HEK293 (cell line): ENCODE data around the gene CSTPP1.
"Not testable (repeated sequence)": the region's sequence is repeated elsewhere in the genome, so short reads cannot be mapped to it uniquely, and the experiment has no call there.

Experiments used
- CTCF ChIA-PET: fragments of 350-600 bp; formaldehyde crosslinking; extraction: SDS; loops from one replicate; lab custom pipeline; 2021; ENCODE audit warnings: antibody characterized with exemption; lab: Yijun Ruan, JAX
- POLR2A ChIA-PET: fragments of 300-600 bp; formaldehyde crosslinking; extraction: SDS; loops from one replicate; lab custom pipeline; 2020; ENCODE audit warnings: antibody characterized with exemption, inconsistent platforms; lab: Yijun Ruan, JAX
- H3K27ac ChIP-seq: fragments of 200-500 bp; sonication (Bioruptor generic); 2 replicates; pipeline ENCODE4 v1.5.1; 2014; ENCODE audit warnings: low read depth, low read length, control low read depth, inconsistent platforms; ENCODE audit errors: extremely low read depth
- H3K36me3 ChIP-seq, 2 experiments: fragments of 200-500 bp in 1 of 2; sonication (Bioruptor generic) in 1 of 2; 1 replicate in 1 of 2; 2 replicates in 1 of 2; pipeline ENCODE4 v1.5.1; 2014 to 2017; ENCODE audit warnings: inconsistent platforms in 2 of 2, low read length in 2 of 2; ENCODE audit not compliant: control insufficient read depth in 2 of 2, insufficient read depth in 1 of 2
- H3K4me1 ChIP-seq: fragments of 200-500 bp; sonication (Bioruptor generic); 2 replicates; pipeline ENCODE4 v1.5.1; 2014; ENCODE audit warnings: mild to moderate bottlenecking, low read length, inconsistent platforms; ENCODE audit not compliant: control insufficient read depth, insufficient read depth
- H3K4me3 ChIP-seq: 2 replicates; pipeline ENCODE4 v1.5.1; 2011; ENCODE audit warnings: low read depth, mild to moderate bottlenecking, control low read depth, low read length, moderate library complexity
- H3K9me3 ChIP-seq: fragments of 200-500 bp; sonication (Bioruptor generic); 2 replicates; pipeline ENCODE4 v1.5.1; 2014; ENCODE audit warnings: low read depth, low read length, inconsistent platforms; ENCODE audit not compliant: control insufficient read depth, insufficient read depth
- BCL11A ChIP-seq: fragments of 450-650 bp; formaldehyde crosslinking; IDR thresholded peaks from 2 replicates; pipeline ENCODE4 v1.5.1; 2016; ENCODE audit warnings: low read depth, missing biosample characterization, missing genetic modification characterization
- HOXA7 ChIP-seq: sonication (generic); formaldehyde crosslinking; IDR thresholded peaks from 2 replicates; pipeline ENCODE4 v1.8.1; 2022; ENCODE audit warnings: missing genetic modification reagents, borderline replicate concordance
- INSM2 ChIP-seq: fragments of 450-650 bp; formaldehyde crosslinking; IDR thresholded peaks from 2 replicates; pipeline ENCODE4 v1.5.1; 2016; ENCODE audit warnings: missing biosample characterization, missing genetic modification characterization
- KLF8 ChIP-seq: fragments of 450-650 bp; formaldehyde crosslinking; IDR thresholded peaks from 2 replicates; pipeline ENCODE4 v1.5.1; 2016; ENCODE audit warnings: missing biosample characterization, missing genetic modification characterization
- SCRT1 ChIP-seq: fragments of 450-650 bp; formaldehyde crosslinking; IDR thresholded peaks from 2 replicates; pipeline ENCODE4 v1.5.1; 2016; ENCODE audit warnings: missing biosample characterization, missing genetic modification characterization, borderline replicate concordance
- SP2 ChIP-seq: fragments of 450-650 bp; formaldehyde crosslinking; IDR thresholded peaks from 2 replicates; pipeline ENCODE4 v1.5.1; 2016; ENCODE audit warnings: missing biosample characterization, missing genetic modification characterization
- SP7 ChIP-seq: fragments of 450-650 bp; formaldehyde crosslinking; IDR thresholded peaks from 2 replicates; pipeline ENCODE4 v1.5.1; 2016; ENCODE audit warnings: missing biosample characterization, missing genetic modification characterization
- YY2 ChIP-seq: fragments of 450-650 bp; formaldehyde crosslinking; IDR thresholded peaks from 2 replicates; pipeline ENCODE4 v1.5.1; 2016; ENCODE audit warnings: missing biosample characterization, missing genetic modification characterization
- ZBTB10 ChIP-seq: fragments of 450-650 bp; formaldehyde crosslinking; IDR thresholded peaks from 2 replicates; pipeline ENCODE4 v1.5.1; 2016; ENCODE audit warnings: missing biosample characterization, missing genetic modification characterization
- ZNF121 ChIP-seq: fragments of 450-650 bp; formaldehyde crosslinking; IDR thresholded peaks from 2 replicates; pipeline ENCODE4 v1.5.1; 2016; ENCODE audit warnings: missing biosample characterization, missing genetic modification characterization
- ZNF157 ChIP-seq: fragments of 450-650 bp; formaldehyde crosslinking; IDR thresholded peaks from 2 replicates; pipeline ENCODE4 v1.5.1; 2016; ENCODE audit warnings: missing biosample characterization, missing genetic modification characterization
- ZNF629 ChIP-seq: fragments of 450-650 bp; formaldehyde crosslinking; IDR thresholded peaks from 2 replicates; pipeline ENCODE4 v1.5.1; 2017; ENCODE audit warnings: missing biosample characterization, missing genetic modification characterization
- ZNF792 ChIP-seq: fragments of 450-650 bp; formaldehyde crosslinking; IDR thresholded peaks from 2 replicates; pipeline ENCODE4 v1.5.1; 2016; ENCODE audit warnings: missing biosample characterization, missing genetic modification characterization
- TF ChIP-seq, protein P1 (sequence below): fragments of 450-650 bp; formaldehyde crosslinking; IDR thresholded peaks from 2 replicates; pipeline ENCODE4 v1.5.1; 2016; ENCODE audit warnings: missing biosample characterization, missing genetic modification characterization
- TF ChIP-seq, protein P2 (sequence below): fragments of 450-650 bp; formaldehyde crosslinking; IDR thresholded peaks from 2 replicates; pipeline ENCODE4 v1.5.0; 2017; ENCODE audit warnings: missing biosample characterization, missing genetic modification characterization, borderline replicate concordance
- TF ChIP-seq, protein P3 (sequence below): fragments of 450-650 bp; formaldehyde crosslinking; IDR thresholded peaks from 2 replicates; pipeline ENCODE4 v1.5.1; 2016; ENCODE audit warnings: missing biosample characterization, missing genetic modification characterization
- TF ChIP-seq, protein P4 (sequence below): fragments of 450-650 bp; formaldehyde crosslinking; IDR thresholded peaks from 2 replicates; pipeline ENCODE4 v1.5.1; 2017; ENCODE audit warnings: missing biosample characterization, mild to moderate bottlenecking, missing genetic modification characterization, moderate library complexity
- TF ChIP-seq, protein P5 (sequence below): fragments of 450-650 bp; formaldehyde crosslinking; IDR thresholded peaks from 2 replicates; pipeline ENCODE4 v1.5.1; 2016; ENCODE audit warnings: missing biosample characterization, missing genetic modification characterization

Gene CSTPP1

DNA sequence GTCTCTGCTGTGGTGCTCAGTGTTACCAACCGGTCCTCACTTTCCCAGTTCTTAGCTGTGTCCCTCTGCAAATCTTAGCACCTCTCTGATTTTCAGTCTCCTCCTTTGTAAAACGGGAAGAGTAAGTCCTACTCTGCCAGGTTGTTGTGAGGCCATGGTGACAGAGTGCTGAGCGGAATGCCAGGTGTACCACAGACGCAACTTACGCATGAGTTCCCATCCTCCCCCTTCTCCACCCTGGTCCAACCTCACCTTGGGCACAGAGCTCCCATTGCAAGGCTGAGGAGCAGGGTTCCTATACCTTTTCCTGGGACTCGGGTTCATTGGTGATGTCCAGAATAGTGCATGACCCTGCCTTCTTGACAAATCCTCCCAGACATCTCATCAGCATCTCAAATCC is 270.9 kb downstream of the CSTPP1 start:
- no peak for TF ChIP-seq ZNF629 (tag by site-specific recombination)
- TF ChIP-seq, protein P1, sequence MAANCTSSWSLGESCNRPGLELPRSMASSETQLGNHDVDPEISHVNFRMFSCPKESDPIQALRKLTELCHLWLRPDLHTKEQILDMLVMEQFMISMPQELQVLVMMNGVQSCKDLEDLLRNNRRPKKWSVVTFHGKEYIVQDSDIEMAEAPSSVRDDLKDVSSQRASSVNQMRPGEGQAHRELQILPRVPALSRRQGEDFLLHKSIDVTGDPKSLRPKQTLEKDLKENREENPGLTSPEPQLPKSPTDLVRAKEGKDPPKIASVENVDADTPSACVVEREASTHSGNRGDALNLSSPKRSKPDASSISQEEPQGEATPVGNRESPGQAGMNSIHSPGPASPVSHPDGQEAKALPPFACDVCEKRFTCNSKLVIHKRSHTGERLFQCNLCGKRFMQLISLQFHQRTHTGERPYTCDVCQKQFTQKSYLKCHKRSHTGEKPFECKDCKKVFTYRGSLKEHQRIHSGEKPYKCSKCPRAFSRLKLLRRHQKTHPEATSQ (tag by site-specific recombination), result no peak
- TF ChIP-seq ZNF121 (tag by site-specific recombination), result no peak
- TF ChIP-seq KLF8 (tag by site-specific recombination), result no peak
- TF ChIP-seq ZBTB10, result no peak
- no peak for TF ChIP-seq ZNF792 (tag by site-specific recombination)
- TF ChIP-seq ZNF157, result no peak
- TF ChIP-seq BCL11A (tag by site-specific recombination), result no peak
- TF ChIP-seq, protein P2, sequence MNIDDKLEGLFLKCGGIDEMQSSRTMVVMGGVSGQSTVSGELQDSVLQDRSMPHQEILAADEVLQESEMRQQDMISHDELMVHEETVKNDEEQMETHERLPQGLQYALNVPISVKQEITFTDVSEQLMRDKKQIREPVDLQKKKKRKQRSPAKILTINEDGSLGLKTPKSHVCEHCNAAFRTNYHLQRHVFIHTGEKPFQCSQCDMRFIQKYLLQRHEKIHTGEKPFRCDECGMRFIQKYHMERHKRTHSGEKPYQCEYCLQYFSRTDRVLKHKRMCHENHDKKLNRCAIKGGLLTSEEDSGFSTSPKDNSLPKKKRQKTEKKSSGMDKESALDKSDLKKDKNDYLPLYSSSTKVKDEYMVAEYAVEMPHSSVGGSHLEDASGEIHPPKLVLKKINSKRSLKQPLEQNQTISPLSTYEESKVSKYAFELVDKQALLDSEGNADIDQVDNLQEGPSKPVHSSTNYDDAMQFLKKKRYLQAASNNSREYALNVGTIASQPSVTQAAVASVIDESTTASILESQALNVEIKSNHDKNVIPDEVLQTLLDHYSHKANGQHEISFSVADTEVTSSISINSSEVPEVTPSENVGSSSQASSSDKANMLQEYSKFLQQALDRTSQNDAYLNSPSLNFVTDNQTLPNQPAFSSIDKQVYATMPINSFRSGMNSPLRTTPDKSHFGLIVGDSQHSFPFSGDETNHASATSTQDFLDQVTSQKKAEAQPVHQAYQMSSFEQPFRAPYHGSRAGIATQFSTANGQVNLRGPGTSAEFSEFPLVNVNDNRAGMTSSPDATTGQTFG (tag by site-specific recombination), result no peak
- no peak for TF ChIP-seq YY2 (tag by site-specific recombination)
- no peak for TF ChIP-seq SCRT1 (tag by site-specific recombination)
- TF ChIP-seq, protein P3, sequence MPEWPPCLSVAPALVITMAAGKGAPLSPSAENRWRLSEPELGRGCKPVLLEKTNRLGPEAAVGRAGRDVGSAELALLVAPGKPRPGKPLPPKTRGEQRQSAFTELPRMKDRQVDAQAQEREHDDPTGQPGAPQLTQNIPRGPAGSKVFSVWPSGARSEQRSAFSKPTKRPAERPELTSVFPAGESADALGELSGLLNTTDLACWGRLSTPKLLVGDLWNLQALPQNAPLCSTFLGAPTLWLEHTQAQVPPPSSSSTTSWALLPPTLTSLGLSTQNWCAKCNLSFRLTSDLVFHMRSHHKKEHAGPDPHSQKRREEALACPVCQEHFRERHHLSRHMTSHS (tag by site-specific recombination), result no peak
- Histone ChIP-seq H3K4me3 (no peak overlapping the region), H3K9me3 (no peaks in the 10 kb centered on the region), H3K36me3 (no peaks in the 10 kb centered on the region), H3K27ac (no peak overlapping the region), H3K4me1 (no peaks in the 10 kb centered on the region)
- ChIA-PET CTCF (interaction anchor here (0.7 kb wide), 1 partner anchor 29 kb away, joined by 5 read pairs; no protein-coding TSS in a partner anchor), POLR2A (no interaction called here)

GRCh38 chr11:47208008-47208552 is 271.5 kb downstream of the CSTPP1 start:
- not testable (repeated sequence) for H3K4me3 ChIP-seq, H3K9me3 ChIP-seq, H3K4me1 ChIP-seq, H3K27ac ChIP-seq, H3K36me3 ChIP-seq
- TF ChIP-seq ZNF121 (tag by site-specific recombination), result peak; percentile 70; the same call in 1 of the 2 replicates
- ChIA-PET POLR2A (interaction anchor here (0.6 kb wide), 1 partner anchor 168 kb away, joined by 3 read pairs; no protein-coding TSS in a partner anchor), CTCF (interaction anchor here (0.5 to 0.7 kb wide), 2 partner anchors 29 to 73 kb away, joined by 4 to 5 read pairs; no protein-coding TSS in a partner anchor)

DNA sequence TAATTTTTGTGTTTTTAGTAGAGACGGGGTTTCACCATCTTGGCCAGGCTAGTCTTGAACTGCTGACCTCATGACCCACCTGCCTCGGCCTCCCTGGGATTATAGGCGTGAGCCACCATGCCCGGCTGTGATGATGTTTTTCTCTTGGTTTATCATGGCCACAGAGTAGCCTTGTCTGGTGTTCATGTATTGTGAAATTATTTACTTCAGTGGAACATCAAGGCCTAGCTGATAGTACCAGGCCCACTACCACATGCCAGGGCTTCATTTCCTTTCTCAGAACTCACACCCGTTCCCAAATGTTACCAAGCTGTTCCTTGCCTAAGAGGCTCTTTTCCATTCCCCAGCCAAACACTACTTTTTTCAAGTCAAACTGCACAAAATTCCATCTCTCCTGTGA is 272.1 kb downstream of the CSTPP1 start:
- H3K4me3 ChIP-seq, result no peak overlapping the region
- no peaks in the 10 kb centered on the region for H3K36me3 ChIP-seq
- no peaks in the 10 kb centered on the region for H3K9me3 ChIP-seq
- H3K4me1 ChIP-seq, result no peaks in the 10 kb centered on the region
- CTCF ChIA-PET, result interaction anchor here (0.6 kb wide), 1 partner anchor 281 kb away, joined by 3 read pairs; no protein-coding TSS in a partner anchor
- no peak overlapping the region for H3K27ac ChIP-seq
- POLR2A ChIA-PET, result interaction anchor here (0.6 kb wide), 1 partner anchor 167 kb away, joined by 3 read pairs; no protein-coding TSS in a partner anchor
- TF ChIP-seq, protein P4, sequence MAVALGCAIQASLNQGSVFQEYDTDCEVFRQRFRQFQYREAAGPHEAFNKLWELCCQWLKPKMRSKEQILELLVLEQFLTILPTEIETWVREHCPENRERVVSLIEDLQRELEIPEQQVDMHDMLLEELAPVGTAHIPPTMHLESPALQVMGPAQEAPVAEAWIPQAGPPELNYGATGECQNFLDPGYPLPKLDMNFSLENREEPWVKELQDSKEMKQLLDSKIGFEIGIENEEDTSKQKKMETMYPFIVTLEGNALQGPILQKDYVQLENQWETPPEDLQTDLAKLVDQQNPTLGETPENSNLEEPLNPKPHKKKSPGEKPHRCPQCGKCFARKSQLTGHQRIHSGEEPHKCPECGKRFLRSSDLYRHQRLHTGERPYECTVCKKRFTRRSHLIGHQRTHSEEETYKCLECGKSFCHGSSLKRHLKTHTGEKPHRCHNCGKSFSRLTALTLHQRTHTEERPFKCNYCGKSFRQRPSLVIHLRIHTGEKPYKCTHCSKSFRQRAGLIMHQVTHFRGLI (tag by site-specific recombination), result no peak
- TF ChIP-seq INSM2 (tag by site-specific recombination) (no peak), SP7 (tag by site-specific recombination) (no peak), HOXA7 (CRISPR knock-in tag) (no peak), SP2 (no peak)
- TF ChIP-seq, protein P5, sequence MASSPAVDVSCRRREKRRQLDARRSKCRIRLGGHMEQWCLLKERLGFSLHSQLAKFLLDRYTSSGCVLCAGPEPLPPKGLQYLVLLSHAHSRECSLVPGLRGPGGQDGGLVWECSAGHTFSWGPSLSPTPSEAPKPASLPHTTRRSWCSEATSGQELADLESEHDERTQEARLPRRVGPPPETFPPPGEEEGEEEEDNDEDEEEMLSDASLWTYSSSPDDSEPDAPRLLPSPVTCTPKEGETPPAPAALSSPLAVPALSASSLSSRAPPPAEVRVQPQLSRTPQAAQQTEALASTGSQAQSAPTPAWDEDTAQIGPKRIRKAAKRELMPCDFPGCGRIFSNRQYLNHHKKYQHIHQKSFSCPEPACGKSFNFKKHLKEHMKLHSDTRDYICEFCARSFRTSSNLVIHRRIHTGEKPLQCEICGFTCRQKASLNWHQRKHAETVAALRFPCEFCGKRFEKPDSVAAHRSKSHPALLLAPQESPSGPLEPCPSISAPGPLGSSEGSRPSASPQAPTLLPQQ (tag by site-specific recombination), result no peak
